RPMI7951 (cell line): ENCODE results near the gene TMEM95. TPM values are rescaled to one million over a fixed set of nuclear protein-coding genes. Genes with fewer than 3 reads are reported as not detected.
"Not testable (repeated sequence)": the region's sequence is repeated elsewhere in the genome, so short reads cannot be mapped to it uniquely, and the experiment has no call there.

Experiments used
- DNase-seq: peaks from one replicate; pipeline ENCODE4 v3.0.0-alpha.2; 2012; ENCODE audit warnings: low read depth
- total RNA-seq: library from RNA; depleted of rRNA; stranded (reverse); fragments of >200 nt; shearing (Covaris generic); gene quantifications from 2 replicates; pipeline ENCODE4 v1.2.3, GENCODE V29; 2014

The TMEM95 gene
- total RNA-seq, 1 experiment from 2014 or later, result not detected

DNA sequence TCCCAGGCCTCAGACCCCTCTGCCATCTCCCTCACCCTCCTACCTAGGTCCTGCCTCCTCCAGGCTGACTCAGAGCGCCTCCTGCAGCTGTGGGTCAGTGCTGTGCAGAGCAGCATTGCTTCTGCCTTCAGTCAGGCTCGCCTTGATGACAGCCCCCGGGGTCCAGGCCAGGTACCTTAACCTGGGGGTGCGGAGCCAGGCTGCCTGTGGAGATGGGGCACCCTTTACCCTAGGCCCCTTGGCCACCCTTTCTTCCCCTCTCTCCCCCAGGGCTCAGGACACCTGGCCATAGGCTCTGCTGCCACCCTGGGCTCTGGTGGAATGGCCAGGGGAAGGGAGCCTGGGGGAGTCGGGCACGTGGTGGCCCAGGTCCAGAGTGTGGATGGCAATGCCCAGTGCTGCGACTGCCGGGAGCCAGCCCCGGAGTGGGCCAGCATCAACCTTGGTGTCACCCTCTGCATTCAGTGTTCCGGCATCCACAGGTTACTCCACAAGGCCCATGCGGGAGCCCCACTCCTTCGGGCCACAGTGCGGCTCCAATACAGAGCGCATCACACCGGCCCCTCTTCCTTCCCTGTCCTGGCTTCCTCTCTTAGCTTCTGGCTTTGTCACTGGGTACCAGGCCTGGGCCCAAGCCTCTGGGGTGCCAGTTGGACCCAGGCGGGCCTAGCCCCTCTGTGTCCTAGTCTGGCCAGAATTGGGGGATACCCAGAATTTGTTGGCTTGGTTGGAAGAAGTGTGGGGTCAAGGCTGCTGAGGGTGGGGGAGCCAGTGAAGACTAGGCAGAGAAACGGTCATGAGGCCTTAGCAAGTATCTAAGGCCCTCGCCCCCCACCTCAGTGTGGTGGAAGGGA, 8.0 kb upstream of the TMEM95 start:
- DNase-seq, result no peak

- DNase-seq, result no peak
Measured at GRCh38 chr17:7347630-7348477, 7.1 kb upstream of the TMEM95 start.

DNA sequence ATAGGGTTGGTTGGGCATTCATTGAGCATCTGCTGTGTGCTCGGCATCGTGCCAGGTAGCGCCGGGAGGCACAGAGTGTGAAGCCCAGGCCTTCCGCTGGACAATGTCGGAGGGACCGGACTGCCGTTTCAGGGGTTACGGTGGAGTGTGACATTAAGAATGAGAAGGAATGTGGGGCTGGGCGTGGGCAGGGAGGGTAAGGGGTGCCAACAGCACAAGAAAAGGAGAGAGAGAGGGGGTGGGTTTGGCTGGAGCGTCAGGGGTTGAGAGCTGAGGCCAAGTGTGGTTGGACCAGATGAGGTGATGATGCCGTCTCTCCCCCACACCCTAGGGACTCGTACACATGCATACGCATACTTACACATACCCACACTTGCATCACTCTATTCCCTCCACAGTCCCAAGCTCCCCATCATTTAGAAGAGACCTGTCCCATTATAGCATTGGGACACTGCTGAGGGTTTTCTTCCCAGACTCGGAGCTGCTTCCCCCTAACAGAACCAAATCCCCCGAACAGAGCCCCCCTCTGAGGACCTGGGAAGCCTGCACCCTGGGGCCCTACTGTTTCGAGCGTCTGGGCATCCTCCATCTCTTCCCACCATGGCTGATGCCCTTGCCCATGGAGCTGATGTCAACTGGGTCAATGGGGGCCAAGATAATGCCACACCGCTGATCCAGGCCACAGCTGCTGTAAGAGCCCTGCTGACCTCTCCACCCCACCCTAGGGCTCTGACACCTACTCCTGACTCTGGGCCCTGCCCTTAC, 6.3 kb upstream of the TMEM95 start:
- DNase-seq, result no peak

GRCh38 chr17:7351665-7352502, 3.1 kb upstream of the TMEM95 start, which contains the start of gene KCTD11:
Gene KCTD11, plus strand, starts transcription at chr17:7352162.
- DNase-seq, result peak; percentile 90

DNA sequence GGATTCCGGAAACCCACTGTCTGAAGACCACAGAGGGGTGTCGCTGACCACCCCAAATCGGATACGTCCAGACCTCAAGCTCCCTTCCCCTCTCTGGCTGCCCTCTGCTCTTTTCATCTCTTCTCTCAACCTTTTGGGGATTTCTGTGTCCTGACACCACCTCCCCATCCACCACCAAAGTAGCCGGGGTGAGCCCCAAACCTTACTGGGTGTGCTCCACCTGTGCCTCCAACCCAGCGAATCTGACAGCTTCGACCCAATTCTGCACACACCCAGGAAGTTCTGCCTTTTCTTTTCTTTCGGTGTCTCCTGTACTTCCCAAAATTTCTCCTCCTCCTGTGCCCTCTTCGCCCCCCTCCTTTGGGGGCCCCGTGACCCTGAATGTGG, 2.5 kb upstream of the TMEM95 start:
- no peak for DNase-seq

DNA sequence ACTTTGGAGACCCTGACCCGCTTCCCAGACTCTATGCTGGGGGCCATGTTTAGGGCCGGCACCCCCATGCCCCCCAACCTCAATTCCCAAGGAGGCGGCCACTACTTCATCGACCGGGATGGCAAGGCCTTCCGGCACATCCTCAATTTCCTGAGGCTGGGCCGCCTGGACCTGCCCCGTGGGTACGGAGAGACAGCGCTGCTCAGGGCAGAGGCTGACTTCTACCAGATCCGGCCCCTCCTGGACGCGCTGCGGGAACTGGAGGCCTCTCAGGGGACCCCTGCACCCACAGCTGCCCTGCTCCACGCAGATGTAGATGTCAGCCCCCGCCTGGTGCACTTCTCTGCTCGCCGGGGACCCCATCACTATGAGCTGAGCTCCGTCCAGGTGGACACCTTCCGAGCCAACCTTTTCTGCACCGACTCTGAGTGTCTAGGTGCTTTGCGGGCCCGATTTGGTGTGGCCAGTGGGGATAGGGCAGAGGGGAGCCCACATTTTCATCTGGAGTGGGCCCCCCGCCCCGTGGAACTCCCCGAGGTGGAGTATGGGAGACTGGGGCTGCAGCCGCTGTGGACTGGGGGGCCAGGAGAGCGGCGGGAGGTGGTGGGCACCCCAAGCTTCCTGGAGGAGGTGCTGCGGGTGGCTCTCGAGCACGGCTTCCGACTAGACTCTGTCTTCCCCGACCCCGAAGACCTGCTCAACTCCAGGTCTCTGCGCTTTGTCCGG, 1.9 kb upstream of the TMEM95 start:
- no peak for DNase-seq

DNA sequence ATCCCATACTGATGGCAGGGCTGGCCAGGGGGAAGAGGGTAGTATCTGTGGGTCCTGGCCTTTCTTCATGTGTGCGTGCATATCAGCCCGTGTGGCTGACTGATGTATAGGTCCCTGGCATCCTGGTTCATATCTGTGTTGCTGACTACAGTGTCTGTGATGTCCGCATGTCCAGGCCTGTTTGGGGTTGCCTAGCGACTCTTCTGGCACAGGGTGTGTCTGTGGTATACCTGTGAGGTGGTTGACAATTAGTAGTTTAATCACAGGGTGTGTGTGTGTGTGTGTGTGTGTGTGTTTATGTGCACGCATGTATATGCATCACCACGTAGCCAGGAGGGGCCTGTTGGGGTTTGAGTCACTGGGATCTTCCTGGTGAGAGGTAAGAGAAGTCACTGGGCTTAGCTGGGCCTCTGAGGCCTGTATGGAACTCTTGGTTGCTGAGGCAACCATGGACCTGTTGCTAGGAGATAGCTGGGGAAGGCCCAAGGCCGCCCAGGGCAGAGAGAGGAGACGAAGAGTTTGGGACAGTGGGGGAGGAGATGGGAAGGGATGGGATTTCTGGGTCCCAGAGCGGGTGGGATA, 603 bp upstream of the TMEM95 start:
- peak; percentile 23 for DNase-seq

DNA sequence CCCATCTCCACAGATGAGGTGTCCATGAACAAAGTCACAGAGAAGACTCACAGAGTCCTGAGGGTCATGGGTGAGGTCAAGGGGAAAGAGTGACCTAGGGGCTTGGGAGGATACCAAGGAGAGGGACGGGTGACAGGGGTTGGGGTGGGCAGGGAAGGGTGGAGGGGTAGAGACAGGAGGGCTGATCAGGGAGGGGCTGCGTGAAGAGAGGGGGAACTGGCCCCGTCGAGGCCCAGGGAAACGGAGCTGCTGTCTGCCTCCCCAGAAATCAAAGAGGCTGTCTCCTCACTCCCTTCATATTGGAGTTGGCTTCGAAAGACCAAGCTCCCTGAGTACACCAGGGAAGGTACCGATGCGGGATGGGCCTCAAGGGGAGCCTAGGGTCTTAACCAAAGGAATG, 617 bp downstream of the TMEM95 start:
- DNase-seq, result no peak

GRCh38 chr17:7356072-7356549, 1.2 kb downstream of the TMEM95 start:
- DNase-seq, result peak; percentile 50

DNA sequence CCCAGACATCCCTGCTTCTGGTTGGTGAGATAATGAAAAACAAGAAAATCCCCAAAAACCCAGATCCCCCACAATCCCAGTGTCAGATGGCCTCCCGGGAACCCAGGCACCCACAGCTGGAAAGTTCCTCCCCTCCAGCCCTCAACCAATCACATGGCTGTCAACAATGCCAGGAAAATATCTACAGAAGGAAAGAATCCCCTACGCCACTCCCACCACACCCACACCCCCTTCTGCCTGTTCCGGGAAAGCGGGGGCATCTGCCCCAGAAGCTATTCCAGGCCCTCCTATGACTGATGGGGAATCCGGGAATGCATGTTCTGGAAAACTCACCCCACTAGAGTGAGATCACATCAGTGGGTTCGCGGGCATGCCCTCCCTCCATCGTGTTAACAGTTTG, 1.8 kb downstream of the TMEM95 start:
- no peak for DNase-seq

DNA sequence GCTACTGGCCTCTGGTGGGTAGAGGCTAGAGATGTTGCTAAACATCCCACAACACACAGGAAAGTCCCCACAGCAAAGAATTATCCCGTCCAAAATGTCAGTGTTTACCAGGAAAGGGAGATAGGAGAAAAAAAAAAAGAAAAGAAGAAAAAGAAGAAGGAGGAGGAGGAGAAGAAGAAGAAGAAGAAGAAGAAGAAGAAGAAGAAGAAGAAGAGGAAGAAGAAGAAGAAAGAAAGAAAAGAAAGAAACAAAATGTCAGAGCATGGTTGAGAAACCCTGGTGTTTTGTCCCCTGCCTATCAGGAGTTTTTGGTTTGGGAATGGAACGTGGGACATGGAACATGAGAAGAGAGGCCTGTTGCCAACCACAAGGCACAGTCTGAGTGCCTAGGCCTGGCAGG, 2.4 kb downstream of the TMEM95 start:
- DNase-seq, result no peak

DNA sequence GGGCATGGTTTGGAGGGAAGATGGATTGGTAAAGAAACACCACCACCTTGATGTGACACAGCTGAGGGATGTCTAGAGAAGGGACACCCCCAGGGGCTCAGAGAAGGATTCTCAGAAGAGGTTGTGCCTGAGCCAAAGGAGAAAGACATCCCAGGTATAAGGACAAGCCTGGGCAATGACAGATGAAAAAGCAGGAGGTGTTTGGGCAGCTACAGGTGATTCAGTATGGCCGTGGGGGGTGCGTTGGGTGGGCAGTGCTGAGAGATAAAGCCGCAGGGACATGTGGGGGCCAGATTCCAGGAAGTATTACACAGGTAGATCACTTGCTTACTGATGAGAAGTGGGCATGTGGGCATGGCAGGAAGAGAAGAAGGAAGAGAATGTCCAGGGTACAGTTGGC, 7.0 kb downstream of the TMEM95 start:
- DNase-seq, result no peak

DNA sequence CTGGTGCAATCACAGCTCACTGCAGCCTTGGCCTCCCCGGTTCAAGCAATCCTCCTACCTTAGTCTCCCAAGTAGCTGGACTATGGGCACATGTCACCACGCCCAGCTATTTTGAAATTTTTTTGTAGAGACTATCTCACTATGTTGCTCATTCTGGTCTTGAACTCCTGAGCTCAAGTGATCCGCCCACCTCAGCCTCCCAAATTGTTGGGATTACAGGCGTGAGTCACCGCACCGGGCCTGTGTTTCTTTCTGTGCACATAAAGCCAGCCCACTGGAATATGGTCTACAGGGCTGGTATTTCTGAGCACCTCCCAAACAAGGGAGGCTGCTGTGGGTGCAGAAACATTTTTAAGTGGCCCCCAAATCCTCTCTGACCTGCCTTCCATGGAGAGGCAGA, 8.4 kb downstream of the TMEM95 start:
- no peak for DNase-seq

DNA sequence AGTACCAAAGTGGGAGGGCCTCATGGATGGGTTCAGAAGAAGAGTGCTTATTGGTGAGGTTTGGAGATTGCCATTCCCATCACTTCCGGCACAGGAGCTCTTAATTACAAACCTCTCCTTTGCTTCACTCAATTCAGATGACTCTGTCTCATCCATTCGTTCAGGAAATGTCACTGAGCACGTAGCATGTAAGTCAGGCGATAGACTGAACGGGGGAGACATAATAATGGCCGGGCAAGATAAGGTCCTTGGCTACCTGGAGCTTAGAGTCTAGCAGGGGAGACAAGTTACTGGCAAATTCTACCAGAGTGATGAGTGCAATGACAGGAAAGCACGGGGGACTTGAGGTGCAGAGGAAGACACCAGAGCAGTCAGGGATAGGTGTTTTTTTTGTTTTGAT, 11.0 kb downstream of the TMEM95 start:
- not testable (repeated sequence) for DNase-seq

GRCh38 chr17:7367083-7367482, 12.1 kb downstream of the TMEM95 start:
- DNase-seq, result no peak

GRCh38 chr17:7367918-7368598, 13.1 kb downstream of the TMEM95 start:
- DNase-seq, result no peak

DNA sequence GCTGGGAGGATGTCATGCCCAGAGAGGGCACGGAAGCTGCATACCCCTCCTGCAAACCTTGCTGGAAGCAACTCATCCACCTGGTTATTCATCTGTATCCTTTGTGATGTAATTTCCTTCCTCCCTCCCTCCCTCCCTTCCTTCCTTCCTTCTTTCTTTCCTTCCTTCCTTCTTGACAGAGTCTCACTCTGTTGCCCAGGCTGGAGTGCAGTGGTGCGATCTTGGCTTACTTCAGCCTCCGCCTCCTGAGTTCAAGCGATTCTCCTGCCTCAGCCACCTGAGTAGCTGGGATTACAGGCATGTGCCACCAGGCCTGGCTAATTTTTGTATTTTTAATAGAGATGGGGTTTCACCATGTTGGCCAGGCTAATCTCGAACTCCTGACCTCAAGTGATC, 13.6 kb downstream of the TMEM95 start:
- not testable (repeated sequence) for DNase-seq

GRCh38 chr17:7369825-7370224, 14.9 kb downstream of the TMEM95 start:
- no peak for DNase-seq

GRCh38 chr17:7370853-7371252, 15.9 kb downstream of the TMEM95 start:
- DNase-seq, result no peak
